GM21717 (cell line): ENCODE results near the gene DOK3.
A peak's percentile ranks its signal among the peaks of the same experiment; 100 is the strongest.

Source experiments
- ATAC-seq: cut with Tn5 transposase; IDR thresholded peaks from one replicate; pipeline ENCODE4 v1.9.1; 2021; ENCODE audit warnings: mild to moderate bottlenecking, moderate library complexity; ENCODE audit not compliant: unreplicated experiment

The DOK3 gene, protein sequence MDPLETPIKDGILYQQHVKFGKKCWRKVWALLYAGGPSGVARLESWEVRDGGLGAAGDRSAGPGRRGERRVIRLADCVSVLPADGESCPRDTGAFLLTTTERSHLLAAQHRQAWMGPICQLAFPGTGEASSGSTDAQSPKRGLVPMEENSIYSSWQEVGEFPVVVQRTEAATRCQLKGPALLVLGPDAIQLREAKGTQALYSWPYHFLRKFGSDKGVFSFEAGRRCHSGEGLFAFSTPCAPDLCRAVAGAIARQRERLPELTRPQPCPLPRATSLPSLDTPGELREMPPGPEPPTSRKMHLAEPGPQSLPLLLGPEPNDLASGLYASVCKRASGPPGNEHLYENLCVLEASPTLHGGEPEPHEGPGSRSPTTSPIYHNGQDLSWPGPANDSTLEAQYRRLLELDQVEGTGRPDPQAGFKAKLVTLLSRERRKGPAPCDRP

DNA sequence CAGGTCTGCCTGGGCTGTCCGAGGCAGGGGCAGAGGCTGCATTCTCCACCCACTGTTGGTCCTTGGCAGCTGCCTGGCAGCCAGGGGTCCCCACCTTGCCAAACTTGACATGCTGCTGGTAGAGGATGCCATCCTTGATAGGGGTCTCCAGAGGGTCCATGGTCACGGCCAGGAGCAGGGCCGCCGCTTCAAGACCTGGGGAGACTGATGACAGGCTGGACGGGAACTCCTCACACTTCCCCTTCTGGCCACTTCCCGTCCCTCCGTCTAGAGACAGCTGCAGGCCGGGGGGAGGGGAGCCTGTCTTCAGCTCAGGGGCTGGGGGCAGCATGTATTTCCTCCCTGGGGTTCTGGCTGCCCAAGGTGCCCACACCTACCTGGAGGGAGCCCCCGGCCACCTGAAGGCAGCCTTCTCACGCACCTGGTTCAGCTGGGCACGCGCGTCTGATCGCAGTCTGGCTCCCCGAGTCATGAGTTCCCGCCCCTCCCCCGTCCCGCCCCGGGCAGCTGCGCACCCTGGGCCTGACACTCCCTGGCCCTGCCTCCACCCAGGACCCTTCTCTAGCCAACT is at the start of gene DOK3:
Gene DOK3, minus strand, starts transcription at position 446 of the 571 bp plus-strand sequence. Its CDS starts 286 bp downstream, at position 160.
- ATAC-seq, result no peak

DNA sequence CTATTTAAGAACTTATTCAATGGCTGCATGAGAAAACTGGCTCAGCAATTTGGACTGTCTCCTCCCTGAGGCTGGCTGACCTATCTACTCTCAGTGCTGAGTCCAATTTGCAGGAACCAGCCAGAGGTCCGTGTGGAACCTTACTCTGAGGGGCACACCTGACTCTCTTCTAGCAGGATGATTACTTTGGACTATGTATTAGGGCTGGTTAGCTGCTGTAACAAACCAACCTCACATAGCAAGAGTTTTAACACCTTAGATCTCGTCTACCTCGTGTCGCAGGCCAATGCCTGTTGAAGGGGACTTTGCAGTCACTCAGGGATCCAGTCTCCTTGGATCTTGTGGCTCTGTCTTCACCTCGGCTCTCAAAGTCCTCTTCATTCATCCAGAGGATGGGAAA is 48.2 kb upstream of the DOK3 start:
- ATAC-seq, result no peak

DNA sequence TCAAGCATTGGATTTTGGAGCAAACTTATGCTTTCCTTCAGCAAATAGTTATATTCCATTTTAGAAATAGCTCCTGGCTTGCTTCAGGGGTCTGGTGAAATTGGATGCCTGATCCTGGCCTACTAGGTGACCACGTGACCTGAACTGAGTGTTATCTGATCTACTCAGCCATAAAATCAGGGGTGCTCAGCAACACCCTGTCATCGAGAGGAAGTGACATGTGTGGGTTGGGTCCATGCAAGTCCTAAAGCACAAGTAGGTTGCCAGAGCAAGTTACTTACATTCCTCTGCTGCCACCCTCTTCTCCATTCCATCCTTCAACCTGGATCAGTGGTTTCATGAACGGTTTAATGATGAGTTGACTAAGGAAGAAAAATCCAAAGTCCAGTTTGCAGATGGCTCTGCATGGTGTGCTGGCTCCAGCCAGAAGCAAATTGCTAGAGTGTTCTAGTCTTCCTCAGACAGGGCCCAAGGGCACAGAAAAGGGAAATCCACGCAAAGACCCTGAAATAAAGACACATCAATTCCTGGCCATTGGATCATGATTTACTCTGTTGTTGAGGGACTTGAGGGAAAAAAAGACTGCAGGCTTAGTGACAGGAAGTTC is 47.5 kb upstream of the DOK3 start:
- no peak for ATAC-seq

DNA sequence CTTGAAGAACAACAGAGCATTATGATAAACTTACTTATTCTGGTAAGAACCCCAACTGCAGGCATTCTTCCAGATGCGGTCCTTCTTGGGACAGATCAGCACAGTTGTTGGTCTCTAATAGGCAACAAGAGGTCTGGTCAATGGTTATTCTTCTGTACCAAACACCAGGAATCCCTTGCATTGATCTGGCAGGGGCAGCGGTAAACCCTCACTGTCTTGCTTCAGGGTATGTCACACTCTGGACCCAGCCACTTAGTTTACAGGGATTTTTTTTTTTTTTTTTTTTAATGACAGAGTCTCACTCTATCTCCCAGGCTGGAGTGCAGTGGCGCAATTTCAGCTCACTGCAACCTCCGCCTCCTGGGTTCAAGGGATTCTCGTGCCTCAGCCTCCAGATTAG is 46.0 kb upstream of the DOK3 start:
- ATAC-seq, result no peak

DNA sequence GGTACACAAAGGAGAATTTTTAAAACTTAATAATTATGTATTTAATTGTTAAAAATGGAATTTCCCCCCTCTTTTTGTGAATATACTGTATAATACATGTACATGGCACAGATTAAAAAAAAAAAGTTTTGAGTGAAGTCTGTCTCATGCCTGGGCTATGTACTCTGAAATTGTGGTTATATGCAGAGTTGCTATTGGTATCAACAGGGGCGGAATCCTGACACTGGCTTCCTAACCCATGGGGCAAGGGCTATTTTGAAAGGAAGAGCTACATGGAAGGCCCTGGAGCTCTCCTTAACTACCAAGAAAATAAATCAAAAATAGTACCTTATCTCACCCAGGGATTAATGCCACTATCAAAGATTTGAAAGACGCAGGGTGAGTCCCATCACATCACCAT is 45.6 kb upstream of the DOK3 start:
- ATAC-seq, result no peak

DNA sequence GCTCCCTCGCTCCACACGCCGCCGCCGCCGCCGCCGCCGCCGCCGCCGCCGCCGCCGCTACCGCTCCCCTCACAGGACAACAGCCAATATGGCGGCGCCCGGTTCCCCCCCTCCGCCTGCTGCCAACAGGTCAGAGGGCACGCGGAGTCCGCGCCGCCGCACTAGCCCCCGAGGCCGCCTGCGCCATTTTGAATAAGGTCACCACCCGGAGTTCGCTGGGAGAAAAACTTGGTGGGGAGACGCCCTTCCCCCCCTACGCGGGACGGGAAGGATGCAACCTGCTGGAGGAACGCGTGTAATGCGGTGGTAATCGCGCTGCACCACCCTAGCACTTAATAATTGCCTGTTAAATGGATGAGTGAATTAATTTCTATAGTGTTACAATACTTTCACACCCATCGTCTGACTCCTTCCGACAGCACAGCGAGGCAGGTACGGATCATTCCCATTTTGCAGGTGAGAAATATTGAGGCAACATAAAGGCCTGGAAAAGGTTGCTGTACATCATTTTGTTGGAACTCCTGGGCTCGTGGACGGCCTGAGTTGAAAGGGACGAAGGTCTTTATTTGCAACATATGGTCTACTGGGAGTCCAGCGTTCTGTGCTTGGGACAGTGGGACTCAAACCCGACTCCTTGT is 45.0 kb upstream of the DOK3 start, which contains the start of gene FAM193B:
Gene FAM193B, minus strand, starts transcription at position 90 of the 638 bp plus-strand sequence. CDS start 105 bp downstream, outside the sequence.
- ATAC-seq, result peak; percentile 90

DNA sequence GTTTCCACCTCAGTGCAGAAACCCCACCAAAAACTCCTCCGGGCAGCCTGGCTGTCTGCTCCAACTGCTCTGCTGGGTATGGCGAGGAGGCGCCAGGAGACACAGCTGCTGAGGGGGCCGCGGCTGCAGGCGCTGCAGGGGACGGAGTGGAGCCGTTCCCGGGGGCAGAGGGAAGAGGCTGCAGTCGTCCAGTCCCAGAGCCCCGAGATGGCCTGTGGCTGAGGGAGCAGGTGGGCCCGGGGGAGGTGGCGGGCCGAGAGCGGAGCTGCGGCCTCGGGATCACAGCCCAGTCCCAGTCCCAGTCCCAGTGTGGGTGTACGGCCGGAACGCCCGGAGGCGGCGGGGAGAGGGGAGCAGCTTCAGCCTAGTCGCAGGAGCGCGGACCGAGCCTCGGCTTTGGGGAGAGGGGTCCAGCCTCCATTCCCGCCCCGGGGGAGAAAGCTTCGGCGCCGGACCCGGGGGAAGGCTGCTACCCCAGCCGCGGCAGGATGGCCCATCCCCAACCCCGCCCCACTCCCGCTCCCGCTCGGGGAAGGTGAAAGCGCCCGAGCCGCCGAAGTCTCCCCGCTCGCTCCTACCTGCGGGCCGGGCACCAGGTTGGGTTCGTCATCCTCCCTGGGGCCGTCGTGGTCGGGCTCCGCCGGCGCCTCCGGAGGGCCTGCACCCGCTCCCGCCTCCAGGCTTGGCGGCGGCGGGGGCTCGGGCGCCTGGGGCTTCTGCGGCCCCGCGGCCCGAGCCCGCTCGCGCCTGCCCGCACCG is 44.2 kb upstream of the DOK3 start:
- peak; percentile 27 for ATAC-seq

DNA sequence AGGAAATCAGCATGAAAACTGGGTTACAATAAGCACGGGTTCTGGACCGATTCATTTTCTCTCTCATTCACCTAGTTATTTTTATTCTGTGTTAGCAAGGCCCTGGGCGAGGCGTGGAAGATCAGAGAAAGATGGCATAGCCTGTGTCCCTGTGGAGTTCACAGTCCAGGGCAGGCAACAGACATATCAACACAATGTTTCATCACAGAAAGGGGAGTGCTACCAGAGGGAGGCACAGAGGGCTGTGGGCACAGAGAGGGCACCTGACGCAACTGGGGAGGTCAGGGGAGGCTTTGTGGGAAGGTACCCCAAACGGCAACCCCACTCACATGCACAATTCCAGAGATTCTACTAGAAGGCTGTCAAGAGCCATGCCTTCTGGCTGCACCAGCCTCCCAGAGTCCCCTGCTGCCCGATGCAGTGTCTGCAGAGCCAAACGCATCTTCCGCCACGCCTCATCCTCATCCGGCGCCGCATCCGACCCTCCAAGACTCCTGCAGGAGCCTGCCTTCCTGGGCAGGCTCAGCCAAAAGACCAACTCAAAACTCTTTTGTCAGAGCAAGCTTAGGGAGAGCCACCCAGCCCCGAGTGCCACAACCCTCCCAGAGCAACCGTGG is 43.3 kb upstream of the DOK3 start:
- ATAC-seq, result no peak

DNA sequence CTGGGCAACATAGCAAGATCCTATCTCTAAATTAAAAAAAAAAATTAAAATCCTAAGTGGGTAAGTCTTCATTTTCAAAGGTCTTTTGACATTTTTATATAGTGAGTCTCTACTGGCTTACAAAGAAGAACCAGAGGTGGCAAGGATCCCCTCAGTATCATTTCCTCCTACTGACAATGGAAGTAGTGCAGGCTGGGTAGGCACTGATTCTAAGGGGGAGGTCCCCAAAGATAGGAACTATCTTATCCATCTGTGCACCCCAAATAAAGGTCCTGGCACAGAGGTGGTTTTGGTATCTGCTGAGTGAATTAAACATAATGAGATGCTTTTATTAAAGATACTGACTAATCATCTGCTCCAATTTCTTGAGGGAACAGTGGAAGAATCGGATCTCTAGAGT is 40.5 kb upstream of the DOK3 start:
- ATAC-seq, result no peak

DNA sequence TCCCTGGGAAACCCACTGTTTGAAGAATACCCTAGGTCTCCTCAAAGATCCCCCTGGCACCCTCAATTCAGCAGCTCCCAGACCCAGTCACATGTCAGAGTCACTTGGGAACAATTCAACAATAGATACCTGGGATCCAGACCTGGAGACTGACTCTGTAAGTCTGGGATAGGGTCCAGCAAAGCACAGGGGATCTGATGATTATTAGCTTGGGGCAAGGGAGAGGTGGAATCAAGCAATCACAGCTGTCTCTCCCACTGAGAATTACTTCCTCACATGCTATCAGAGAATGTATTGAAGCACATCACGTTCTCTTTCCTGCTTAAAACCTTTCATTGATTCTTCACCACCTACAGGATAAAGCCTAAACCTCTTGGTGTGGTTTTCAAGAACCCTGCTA is 38.9 kb upstream of the DOK3 start:
- ATAC-seq, result no peak

DNA sequence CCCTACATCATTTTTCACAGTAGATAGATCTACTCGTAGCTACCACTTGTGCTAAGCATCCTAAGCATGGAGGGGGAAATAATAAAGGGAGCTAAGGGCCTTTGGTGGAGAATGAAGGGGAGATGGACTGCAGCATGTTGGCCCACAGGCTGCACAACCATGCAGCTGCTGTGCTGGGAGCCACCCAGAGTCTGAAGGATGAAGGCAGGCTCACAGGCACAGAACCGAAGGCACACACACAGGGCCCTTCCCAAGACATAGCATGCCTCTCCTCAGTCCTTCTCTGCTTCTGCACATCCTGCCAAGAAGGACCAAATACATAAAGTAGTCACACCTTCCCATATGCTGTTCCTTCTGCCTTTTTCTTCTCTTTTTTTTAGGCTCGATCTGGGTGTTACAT is 38.1 kb upstream of the DOK3 start:
- ATAC-seq, result no peak

DNA sequence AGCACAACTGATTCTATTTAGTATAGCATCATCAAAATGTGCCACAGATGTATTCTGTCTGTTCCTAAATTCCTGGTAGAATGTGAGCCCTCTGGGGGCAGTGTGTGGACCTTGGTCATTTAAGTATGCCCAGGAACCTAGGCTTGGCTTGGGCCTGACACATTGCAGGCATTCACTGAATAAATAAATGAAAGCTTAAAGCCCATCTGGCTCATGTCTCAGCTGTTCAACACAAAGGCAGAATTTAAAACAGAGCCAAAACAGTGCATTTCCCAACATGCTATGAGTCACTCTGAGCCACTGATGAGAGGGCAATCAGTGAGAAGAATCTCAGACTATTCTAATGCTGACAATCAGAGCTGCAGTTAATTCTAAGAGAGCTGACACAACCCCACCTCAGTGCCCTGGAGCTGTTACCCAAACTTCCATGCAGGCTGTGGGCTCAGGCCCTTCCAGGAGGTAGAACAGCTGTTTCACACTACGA is 36.7 kb upstream of the DOK3 start:
- no peak for ATAC-seq

DNA sequence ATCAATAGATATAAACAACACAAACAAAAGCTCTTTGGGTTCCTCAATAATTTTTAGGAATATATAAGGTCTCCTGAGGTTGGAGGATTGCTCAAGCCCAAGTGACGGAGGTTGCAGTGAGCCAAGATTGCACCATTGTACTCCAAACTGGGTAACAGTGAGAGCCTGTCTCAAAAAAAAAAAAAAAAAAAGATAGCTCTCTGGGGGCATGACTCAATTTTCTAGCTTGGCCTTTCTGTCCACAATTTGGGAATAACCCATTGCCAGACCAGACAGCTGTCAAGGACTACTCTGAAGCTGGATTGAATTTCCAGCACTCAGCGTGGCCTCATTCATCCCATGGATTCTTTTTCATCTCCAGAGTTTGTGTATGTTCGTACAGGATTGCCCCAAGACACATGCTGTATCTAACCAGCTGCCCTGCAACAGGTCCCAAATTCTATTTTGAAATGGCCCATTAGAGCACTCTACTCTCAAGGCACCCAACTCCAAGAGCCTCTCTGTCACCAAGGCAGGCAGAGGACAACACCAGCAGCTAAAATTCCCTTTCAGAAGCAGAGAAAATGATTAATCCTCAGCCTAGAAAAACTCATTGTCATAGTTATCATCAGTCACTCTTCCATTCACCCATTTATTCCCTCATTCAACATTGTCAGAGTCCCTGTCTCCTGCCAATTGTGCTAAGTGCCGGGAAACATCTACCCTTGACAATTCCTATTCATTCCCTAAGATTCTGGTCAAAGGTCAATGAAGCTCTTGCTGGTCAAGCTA is 36.0 kb upstream of the DOK3 start:
- no peak for ATAC-seq

DNA sequence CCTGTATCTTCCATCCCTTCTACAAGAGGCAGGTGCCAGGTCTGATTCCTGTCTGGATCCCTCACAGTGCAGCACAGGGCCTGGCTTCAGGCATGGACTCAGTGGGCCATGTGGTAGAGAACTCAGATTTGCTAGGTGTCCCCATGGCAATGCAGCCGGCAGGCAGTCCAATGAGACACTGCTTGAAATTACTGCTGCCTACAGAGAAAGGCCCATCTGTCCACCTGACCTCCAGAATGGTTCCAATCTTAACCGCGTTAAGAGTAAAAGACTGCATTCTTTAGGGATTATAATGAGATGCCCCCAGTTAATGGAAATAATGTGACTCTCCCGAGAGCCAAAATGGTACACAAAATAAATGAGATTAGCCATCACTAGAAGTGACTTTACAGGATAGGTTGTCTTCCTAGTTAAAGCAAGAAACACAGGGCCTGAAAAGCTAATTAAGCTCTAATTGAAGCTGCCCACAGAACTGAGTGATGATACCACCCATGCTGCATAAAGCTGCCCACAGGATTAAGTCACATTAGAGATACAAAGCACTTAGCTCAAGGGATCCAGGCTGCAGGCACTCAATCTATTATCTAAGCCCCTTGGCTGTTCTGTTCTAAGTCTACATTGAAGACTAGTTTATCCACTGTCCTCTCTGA is 33.3 kb upstream of the DOK3 start:
- ATAC-seq, result no peak

DNA sequence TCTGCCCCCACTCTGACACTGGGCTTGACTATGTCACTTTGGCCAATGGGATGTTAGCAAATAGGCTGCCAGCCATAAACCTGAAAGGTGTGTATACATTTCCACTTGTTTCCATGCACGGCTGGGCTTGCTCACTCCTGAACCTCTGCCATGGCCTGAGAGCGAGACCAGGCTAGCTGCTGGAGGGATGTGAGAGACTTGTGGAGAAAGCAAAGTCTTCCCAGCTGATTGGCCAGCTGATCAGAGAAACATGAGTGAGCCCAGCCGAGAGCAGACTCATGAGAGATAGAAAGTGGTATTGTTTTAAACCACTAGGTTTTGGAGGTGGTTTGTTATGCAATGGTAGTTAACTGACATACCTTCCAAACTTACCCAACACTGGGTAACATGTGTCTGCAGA is 30.8 kb upstream of the DOK3 start:
- ATAC-seq, result no peak

DNA sequence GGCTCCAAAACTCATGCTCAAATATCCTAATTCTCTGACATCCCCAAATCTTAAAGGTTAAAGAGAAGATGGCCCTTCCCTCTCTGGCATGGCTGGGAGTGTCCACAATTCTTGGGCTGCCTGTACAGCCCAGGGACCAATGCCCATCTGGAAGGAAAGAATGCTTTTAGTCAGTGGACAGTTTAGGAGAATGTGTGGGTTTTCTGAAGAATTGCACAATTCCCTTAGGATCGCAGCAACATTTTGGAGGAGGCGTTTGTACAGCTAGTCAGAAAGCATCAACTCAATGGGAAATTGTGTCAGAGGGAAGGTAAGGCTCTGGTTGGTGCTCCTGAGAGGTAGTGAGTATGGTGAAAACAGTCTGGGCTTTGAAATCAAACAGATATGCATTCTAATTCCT is 29.8 kb upstream of the DOK3 start:
- no peak for ATAC-seq

DNA sequence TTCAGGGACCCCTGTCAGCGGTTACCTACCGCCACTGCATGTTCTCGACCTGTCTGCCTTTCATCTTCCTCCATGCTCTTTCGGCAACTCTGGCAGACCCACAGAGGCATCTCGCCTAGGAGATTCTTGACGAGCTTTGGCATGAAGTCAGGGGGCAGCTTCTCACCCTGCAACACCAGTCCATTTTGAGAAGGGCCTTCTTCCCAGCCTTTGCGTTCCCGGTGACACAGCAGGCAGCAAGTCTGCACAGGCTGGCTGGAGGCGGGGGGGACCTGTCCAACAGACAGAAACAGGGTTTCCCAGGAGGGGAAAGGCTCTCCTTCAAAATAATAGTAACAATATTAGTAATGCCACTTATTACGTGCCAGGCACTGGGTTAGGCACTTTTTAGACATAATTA is 29.2 kb upstream of the DOK3 start:
- no peak for ATAC-seq

DNA sequence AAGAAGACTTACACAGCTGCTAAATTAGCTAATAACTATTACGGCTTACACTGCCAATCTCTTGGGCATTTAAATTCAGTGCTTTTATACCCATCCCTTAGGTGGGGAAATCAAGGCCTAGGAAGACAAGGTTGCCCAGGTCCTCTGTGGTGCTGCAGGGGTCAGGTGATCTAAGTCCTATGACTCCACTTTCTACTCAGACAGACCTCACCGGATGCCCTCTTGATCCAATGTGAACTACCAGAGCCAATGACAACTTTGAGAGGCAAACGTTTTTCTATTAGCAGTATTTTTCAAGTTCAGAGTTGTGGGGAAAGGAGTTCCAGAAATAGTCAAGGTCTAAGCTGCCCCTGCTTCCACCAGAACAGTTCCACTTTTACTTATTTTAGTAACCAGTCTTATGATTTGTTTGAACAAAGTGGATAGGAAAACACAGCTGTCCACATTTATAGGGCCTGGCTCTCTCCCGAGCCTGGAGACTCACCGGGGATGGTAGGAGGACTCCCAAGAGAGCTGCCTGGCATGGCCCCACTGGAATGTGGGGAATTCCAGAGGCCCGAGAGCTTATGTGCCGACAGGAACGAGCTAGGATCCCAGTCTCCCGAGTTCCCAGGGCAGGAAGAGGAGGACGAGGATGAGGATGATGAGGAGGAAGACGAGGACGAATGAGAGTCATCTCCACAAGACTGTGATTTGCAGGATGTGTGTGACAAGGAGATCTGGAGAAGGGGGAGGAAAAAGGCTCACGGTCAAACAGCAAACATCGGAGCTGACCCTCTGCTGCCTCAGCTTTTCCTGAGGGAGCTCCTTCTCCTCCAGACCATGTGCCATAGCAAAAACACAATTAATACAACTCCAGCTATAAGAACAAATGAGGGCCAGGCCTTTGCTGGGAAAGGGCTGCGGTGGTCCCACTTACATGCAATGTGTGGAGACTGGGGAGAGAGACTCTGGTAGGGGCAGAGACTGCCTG is 28.0 kb upstream of the DOK3 start:
- ATAC-seq, result no peak
